Endothelial cell of umbilical vein (primary cell): Measurements from ENCODE around the gene ADSS1. TPM values are rescaled to one million over a fixed set of nuclear protein-coding genes. Genes with fewer than 3 reads are reported as not detected.

ENCODE experiments used
- BruUV-seq: library from RNA; stranded (reverse); fragments of 400-500 nt; replicated peaks from 2 replicates; lab custom pipeline; 2021; lab: Mats Ljungman, UMichigan
- CTCF ChIA-PET: fragments of 300-600, 350-600 bp; sonication (Branson Sonifier 250); formaldehyde crosslinking; loops from one replicate; lab custom pipeline; 2021; ENCODE audit warnings: antibody characterized with exemption, inconsistent platforms; lab: Charles Lee
- POLR2A ChIA-PET: fragments of 300-600, 350-600 bp; sonication (Branson Sonifier 250); formaldehyde crosslinking; loops from one replicate; lab custom pipeline; 2021; ENCODE audit warnings: antibody characterized with exemption, inconsistent platforms; lab: Charles Lee
- DNase-seq: peaks from one replicate; pipeline ENCODE4 v3.0.0-alpha.2; 2011; ENCODE audit warnings: low read depth, low spot score
- FAIRE-seq: peaks from 2 replicates; lab custom pipeline; 2011; peaks lifted over from hg19 to GRCh38; lab: Jason Lieb, UNC
- H2AFZ ChIP-seq: 2 replicates; pipeline ENCODE4 v1.6.0; 2012; ENCODE audit warnings: low read depth, low read length, control low read depth, inconsistent platforms
- H3K27ac ChIP-seq: 2 replicates; pipeline ENCODE4 v1.5.1; 2011; ENCODE audit warnings: low read depth, mild to moderate bottlenecking, control low read depth, low read length, moderate library complexity; ENCODE audit not compliant: insufficient read depth
- H3K27me3 ChIP-seq, 2 experiments: 2 replicates each; pipeline versions ENCODE4 v1.6.0 to v1.6.1; 2011; ENCODE audit warnings: low read length in 2 of 2, mixed read lengths in 1 of 2; ENCODE audit not compliant: control insufficient read depth in 2 of 2, insufficient read depth in 2 of 2
- H3K36me3 ChIP-seq, 2 experiments: 2 replicates in 1 of 2; 3 replicates in 1 of 2; pipeline ENCODE4 v1.5.1; 2011; ENCODE audit warnings: low read length in 2 of 2, mild to moderate bottlenecking in 1 of 2, moderate library complexity in 1 of 2; ENCODE audit not compliant: control insufficient read depth in 2 of 2, insufficient read depth in 2 of 2; ENCODE audit errors: extremely low read depth in 1 of 2
- H3K4me1 ChIP-seq: 3 replicates; pipeline ENCODE4 v1.5.1; 2011; ENCODE audit warnings: mild to moderate bottlenecking, low read length; ENCODE audit not compliant: control insufficient read depth, insufficient read depth; ENCODE audit errors: extremely low read depth
- H3K4me2 ChIP-seq: 2 replicates; pipeline ENCODE4 v1.6.1; 2011; ENCODE audit warnings: low read length, control low read depth, mixed read lengths; ENCODE audit not compliant: insufficient read depth
- H3K4me3 ChIP-seq, 3 experiments: fragments of 200-600 bp in 1 of 3; sonication (generic), shearing (Covaris generic) in 1 of 3; replicated peaks in 1 of 3; 2 replicates each; pipeline ENCODE4 v1.5.1; 2011 to 2016; ENCODE audit warnings: control low read depth in 3 of 3, low read length in 3 of 3, mild to moderate bottlenecking in 2 of 3, inconsistent platforms in 1 of 3, low read depth in 1 of 3, moderate library complexity in 1 of 3; ENCODE audit not compliant: insufficient read depth in 1 of 3
- H3K79me2 ChIP-seq: 2 replicates; pipeline ENCODE4 v1.6.0; 2012; ENCODE audit warnings: low read length, inconsistent platforms; ENCODE audit not compliant: control insufficient read depth, insufficient read depth
- H3K9ac ChIP-seq: replicated peaks from 2 replicates; pipeline ENCODE3; 2011; ENCODE audit warnings: low read length, control low read depth; ENCODE audit not compliant: insufficient read depth; ENCODE audit errors: extremely low read depth
- H3K9me1 ChIP-seq: replicated peaks from 3 replicates; pipeline ENCODE4 v1.6.0; 2011; ENCODE audit warnings: mild to moderate bottlenecking, low read length; ENCODE audit not compliant: control insufficient read depth, insufficient read depth; ENCODE audit errors: extremely low read depth
- H3K9me3 ChIP-seq: replicated peaks from 2 replicates; pipeline ENCODE4 v1.5.1; 2012; ENCODE audit warnings: low read length, inconsistent platforms; ENCODE audit not compliant: control insufficient read depth, insufficient read depth
- H4K20me1 ChIP-seq: replicated peaks from 2 replicates; pipeline ENCODE3; 2011; ENCODE audit warnings: mild to moderate bottlenecking, low read length; ENCODE audit not compliant: control insufficient read depth, insufficient read depth; ENCODE audit errors: extremely low read depth
- EZH2 ChIP-seq: IDR thresholded peaks from 2 replicates; pipeline ENCODE4 v1.6.1; 2012; ENCODE audit warnings: borderline replicate concordance, low read depth, mild to moderate bottlenecking, moderate library complexity, low read length, inconsistent platforms; ENCODE audit not compliant: severe bottlenecking
- FOS ChIP-seq: IDR thresholded peaks from 2 replicates; pipeline ENCODE4 v1.6.1; 2011; ENCODE audit warnings: mild to moderate bottlenecking, low read length, moderate library complexity, borderline replicate concordance; ENCODE audit not compliant: insufficient read depth
- GATA2 ChIP-seq: IDR thresholded peaks from 2 replicates; pipeline ENCODE4 v1.7.0; 2011; ENCODE audit warnings: low read depth, mild to moderate bottlenecking, moderate library complexity, mixed read lengths, low read length; ENCODE audit not compliant: insufficient read length, insufficient read depth
- JUN ChIP-seq: IDR thresholded peaks from 2 replicates; pipeline ENCODE4 v1.6.1; 2011; ENCODE audit warnings: borderline replicate concordance, low read depth; ENCODE audit not compliant: insufficient read length, insufficient read depth
- MYC ChIP-seq: IDR thresholded peaks from one replicate; pipeline ENCODE4 v1.6.1; 2011; ENCODE audit warnings: mild to moderate bottlenecking, low read depth, low read length
- POLR2A ChIP-seq: IDR thresholded peaks from 2 replicates; pipeline ENCODE4 v1.6.1; 2012; ENCODE audit warnings: low read depth, mild to moderate bottlenecking, control low read depth, low read length
- POLR2AphosphoS5 ChIP-seq: IDR thresholded peaks from 2 replicates; pipeline ENCODE4 v1.6.1; 2012; ENCODE audit warnings: low read depth, mild to moderate bottlenecking, control low read depth, low read length, moderate library complexity; ENCODE audit not compliant: insufficient read depth
- dilution Hi-C: fragments of 300-500 bp; cut with MboI; formaldehyde crosslinking; loops from one replicate; pipeline ENCODE4 v1.15.0; 2019; ENCODE audit warnings: low sequenced_read_pairs; ENCODE audit not compliant: extremely low pct_ligation_motif_present
- intact Hi-C: fragments of 100-400 bp; cut with micrococcal nuclease; formaldehyde crosslinking; loops from one replicate; pipeline ENCODE4 v1.10.0; 2022
- polyA plus RNA-seq, 4 experiments: library from polyadenylated mRNA; depleted of rRNA in 3 of 4; stranded (reverse) in 3 of 4; unstranded in 1 of 4; fragments of >200 nt; gene quantifications; 2 replicates each; pipeline versions ENCODE4 v1.2.1 to v1.2.3, GENCODE V29; 2011 to 2012; ENCODE audit warnings: missing spikeins in 1 of 4
- total RNA-seq: library from RNA; stranded (reverse); gene quantifications from 2 replicates; pipeline ENCODE4 v1.2.3, GENCODE V29; 2021
- TF ChIP-seq, protein P1 (sequence below): IDR thresholded peaks from 2 replicates; pipeline ENCODE4 v1.6.1; 2011; ENCODE audit not compliant: insufficient read depth, insufficient read length
- TF ChIP-seq, protein P2 (sequence below), 2 donors: IDR thresholded peaks; 1 replicate in 1 of 2; 2 replicates in 1 of 2; pipeline ENCODE4 v1.5.1; 2011; ENCODE audit warnings: low read length in 2 of 2, mild to moderate bottlenecking in 2 of 2, moderate library complexity in 2 of 2, control low read depth in 1 of 2, inconsistent platforms in 1 of 2, low read depth in 1 of 2; ENCODE audit not compliant: insufficient read depth in 1 of 2; ENCODE audit errors: extremely low read depth in 1 of 2

ADSS1 gene
- total and polyA plus RNA-seq, 2 donors (not counting 3 experiments of a cell fraction or from before 2014, with no cell fraction given), result 1.9 TPM

DNA sequence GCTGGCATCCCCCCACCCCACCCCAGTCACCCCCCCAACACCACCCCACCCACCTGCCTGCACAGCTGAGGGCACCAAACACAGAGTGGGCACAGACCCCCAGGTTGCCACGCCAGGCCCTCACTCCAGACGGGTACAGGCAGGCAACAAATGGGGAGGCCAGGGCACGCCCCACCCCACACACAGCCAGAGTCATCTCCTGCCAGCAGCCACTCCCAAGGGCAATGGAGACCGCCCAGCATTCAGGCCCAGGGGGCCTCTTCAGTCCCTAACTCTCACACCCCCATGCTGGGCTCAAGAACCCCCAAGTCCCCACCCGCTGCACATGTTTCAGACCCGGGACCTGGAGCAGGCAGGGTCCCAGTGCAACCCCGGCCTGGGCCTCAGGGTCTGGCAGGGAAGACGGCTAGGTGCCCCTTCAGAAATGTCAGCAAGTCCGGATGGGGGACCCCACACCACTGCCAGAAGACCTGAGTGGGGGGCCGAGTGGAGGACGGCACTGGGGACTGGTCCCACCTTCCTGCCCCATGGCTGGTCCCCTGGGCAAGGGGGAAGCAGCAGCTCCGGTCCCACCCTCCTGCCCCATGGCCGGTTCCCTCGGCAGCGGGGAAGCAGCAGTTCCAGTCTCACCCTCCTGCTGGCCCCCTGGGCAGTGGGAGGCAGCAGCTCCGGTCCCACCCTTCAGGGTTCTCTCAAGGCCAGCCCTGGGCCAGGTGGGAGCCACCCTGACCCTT is 59.6 kb downstream of the ADSS1 start:
- ChIA-PET POLR2A (no interaction called here), CTCF (no interaction called here)
- Histone ChIP-seq H3K4me3 (no peak overlapping the region), H3K27ac (no peak overlapping the region), H3K4me1 (no peaks in the 10 kb centered on the region), H2AFZ (no peak overlapping the region), H3K4me2 (no peak overlapping the region), H3K9ac (no peak overlapping the region), H3K27me3 (no peaks in the 10 kb centered on the region), H3K9me3 (no peaks in the 10 kb centered on the region), H3K36me3 (peaks cover 2 to 16% of the 10 kb centered on the region in 2 experiments), H3K79me2 (peaks cover 20% of the 10 kb centered on the region), H4K20me1 (no peaks in the 10 kb centered on the region), H3K9me1 (no peaks in the 10 kb centered on the region)
- no peak for DNase-seq
- intact Hi-C loops (no loop called here), dilution Hi-C loops (no loop called here)
- BruUV-seq, result no TSS peak
- FAIRE-seq, result no peak
- TF ChIP-seq FOS (no peak), POLR2AphosphoS5 (no peak), GATA2 (no peak), MYC (no peak), JUN (no peak), EZH2 (no peak), POLR2A (no peak)
- TF ChIP-seq, protein P1, sequence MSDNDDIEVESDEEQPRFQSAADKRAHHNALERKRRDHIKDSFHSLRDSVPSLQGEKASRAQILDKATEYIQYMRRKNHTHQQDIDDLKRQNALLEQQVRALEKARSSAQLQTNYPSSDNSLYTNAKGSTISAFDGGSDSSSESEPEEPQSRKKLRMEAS, result no peak
- TF ChIP-seq, protein P2, sequence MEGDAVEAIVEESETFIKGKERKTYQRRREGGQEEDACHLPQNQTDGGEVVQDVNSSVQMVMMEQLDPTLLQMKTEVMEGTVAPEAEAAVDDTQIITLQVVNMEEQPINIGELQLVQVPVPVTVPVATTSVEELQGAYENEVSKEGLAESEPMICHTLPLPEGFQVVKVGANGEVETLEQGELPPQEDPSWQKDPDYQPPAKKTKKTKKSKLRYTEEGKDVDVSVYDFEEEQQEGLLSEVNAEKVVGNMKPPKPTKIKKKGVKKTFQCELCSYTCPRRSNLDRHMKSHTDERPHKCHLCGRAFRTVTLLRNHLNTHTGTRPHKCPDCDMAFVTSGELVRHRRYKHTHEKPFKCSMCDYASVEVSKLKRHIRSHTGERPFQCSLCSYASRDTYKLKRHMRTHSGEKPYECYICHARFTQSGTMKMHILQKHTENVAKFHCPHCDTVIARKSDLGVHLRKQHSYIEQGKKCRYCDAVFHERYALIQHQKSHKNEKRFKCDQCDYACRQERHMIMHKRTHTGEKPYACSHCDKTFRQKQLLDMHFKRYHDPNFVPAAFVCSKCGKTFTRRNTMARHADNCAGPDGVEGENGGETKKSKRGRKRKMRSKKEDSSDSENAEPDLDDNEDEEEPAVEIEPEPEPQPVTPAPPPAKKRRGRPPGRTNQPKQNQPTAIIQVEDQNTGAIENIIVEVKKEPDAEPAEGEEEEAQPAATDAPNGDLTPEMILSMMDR (IDR thresholded peaks at IDR 0.05; ENCODE audit: extremely low read depth in 1 of 2, insufficient read depth in 1 of 2, low read depth in 1 of 2, low read length in 2 of 2), result no peak
